Erythroblast (primary cell): Measurements from ENCODE around the gene APOF.

Experiments used
- GATA1 ChIP-seq: IDR thresholded peaks from 2 replicates; pipeline ENCODE4 v1.6.1; 2011; ENCODE audit warnings: low read depth, mild to moderate bottlenecking, control low read depth, low read length, moderate library complexity
- POLR2A ChIP-seq: IDR thresholded peaks from 2 replicates; pipeline ENCODE4 v1.6.1; 2011; ENCODE audit warnings: mild to moderate bottlenecking, low read length

GRCh38 chr12:56374726-56375597 lies 12.3 kb upstream of the APOF start:
- TF ChIP-seq POLR2A (no peak), GATA1 (no peak)
